ENCODE measurements around the gene TPCN2. TPM values are rescaled to one million over a fixed set of nuclear protein-coding genes. Genes with fewer than 3 reads are reported as not detected.

The TPCN2 gene
- total and polyA plus RNA-seq, 9 of the 15 experiments (the other 6 are each of a cell fraction or from before 2014, with no cell fraction given), result 0.66 to 10.2 (median 4.6) TPM

DNA sequence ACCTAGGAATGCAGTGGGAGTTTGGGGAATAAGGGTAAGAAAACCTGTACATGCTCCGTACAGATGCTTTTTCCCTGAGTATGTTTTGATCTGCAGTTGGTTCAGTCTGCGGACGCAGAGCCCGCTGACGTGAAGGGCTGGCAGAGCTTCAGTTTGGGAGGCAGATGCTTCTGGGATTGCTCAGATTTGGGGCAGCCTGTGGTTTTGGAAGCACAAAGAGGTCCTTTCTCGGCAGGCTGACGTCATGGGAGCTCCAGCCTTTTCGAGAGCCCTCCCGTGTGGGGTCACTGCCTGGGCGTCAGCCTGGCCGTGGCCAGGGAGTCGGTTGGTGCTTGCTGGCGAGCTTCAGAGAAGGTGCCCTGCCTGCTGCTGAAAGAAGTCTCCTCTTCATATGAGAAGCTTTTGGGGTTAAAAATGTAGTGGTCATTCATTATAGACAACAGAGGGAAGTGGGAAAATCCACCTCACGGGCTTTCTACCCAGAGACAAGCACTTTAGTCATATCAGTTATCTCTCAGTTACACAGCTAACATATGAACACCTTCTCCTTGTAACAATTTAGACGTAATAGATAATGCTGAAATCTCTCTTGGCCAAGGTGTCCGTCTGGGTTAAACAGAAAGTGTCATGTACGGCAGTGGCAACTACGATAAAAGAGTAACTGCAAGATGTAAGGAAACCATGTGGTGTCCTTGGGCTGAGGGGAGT lies 26.8 kb downstream of the TPCN2 start (continued):
- no peak for TF ChIP-seq XRCC5 (IDR thresholded peaks at IDR 0.05; ENCODE audit: low read depth, low read length)
- TF ChIP-seq, protein P1, sequence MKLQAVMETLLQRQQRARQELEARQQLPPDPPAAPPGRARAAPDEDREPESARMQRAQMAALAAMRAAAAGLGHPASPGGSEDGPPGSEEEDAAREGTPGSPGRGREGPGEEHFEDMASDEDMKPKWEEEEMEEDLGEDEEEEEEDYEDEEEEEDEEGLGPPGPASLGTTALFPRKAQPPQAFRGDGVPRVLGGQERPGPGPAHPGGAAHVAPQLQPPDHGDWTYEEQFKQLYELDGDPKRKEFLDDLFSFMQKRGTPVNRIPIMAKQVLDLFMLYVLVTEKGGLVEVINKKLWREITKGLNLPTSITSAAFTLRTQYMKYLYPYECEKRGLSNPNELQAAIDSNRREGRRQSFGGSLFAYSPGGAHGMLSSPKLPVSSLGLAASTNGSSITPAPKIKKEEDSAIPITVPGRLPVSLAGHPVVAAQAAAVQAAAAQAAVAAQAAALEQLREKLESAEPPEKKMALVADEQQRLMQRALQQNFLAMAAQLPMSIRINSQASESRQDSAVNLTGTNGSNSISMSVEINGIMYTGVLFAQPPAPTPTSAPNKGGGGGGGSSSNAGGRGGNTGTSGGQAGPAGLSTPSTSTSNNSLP (IDR thresholded peaks at IDR 0.05; ENCODE audit: borderline replicate concordance, low read depth, low read length), result no peak
- TF ChIP-seq KLF16 (IDR thresholded peaks at IDR 0.05), result peak; percentile 74; the same call in 1 of the 2 replicates
- peak; percentile 85 for TF ChIP-seq TEAD4 (IDR thresholded peaks at IDR 0.05; ENCODE audit: low read length)
- no peak for TF ChIP-seq TEAD4 (CRISPR knock-in tag; IDR thresholded peaks at IDR 0.05; ENCODE audit: borderline replicate concordance)
- peak; percentile 54; the same call in 1 of the 2 replicates for TF ChIP-seq STAT5A (IDR thresholded peaks at IDR 0.05; ENCODE audit: borderline replicate concordance, low read length)
- TF ChIP-seq, protein P2, sequence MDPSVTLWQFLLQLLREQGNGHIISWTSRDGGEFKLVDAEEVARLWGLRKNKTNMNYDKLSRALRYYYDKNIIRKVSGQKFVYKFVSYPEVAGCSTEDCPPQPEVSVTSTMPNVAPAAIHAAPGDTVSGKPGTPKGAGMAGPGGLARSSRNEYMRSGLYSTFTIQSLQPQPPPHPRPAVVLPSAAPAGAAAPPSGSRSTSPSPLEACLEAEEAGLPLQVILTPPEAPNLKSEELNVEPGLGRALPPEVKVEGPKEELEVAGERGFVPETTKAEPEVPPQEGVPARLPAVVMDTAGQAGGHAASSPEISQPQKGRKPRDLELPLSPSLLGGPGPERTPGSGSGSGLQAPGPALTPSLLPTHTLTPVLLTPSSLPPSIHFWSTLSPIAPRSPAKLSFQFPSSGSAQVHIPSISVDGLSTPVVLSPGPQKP (CRISPR knock-in tag; IDR thresholded peaks at IDR 0.05), result no peak
- TF ChIP-seq PRMT5 (CRISPR knock-in tag; IDR thresholded peaks at IDR 0.05), result no peak
- TF ChIP-seq NFIC (IDR thresholded peaks at IDR 0.05), result peak; percentile 54
- TF ChIP-seq MTA2 (IDR thresholded peaks at IDR 0.05; ENCODE audit: low read depth), result no peak; the same call in 1 of the 2 replicates
- peak; percentile 79 for TF ChIP-seq ARID1B (IDR thresholded peaks at IDR 0.05)
- no peak for TF ChIP-seq JUNB (CRISPR knock-in tag; conservative IDR thresholded peaks at IDR 0.05)
- TF ChIP-seq EP300 (IDR thresholded peaks at IDR 0.05; ENCODE audit: low read length), result peak; percentile 26; the same call in 1 of the 2 replicates
- TF ChIP-seq HMGN3 (IDR thresholded peaks at IDR 0.05; ENCODE audit: borderline replicate concordance, extremely low read depth, insufficient read length, low read depth, low read length), result peak; percentile 23

Measured in K562 (cell line).